Brain pericyte (primary cell): ENCODE data around the gene TALDO1.
"Not testable (repeated sequence)": the region's sequence is repeated elsewhere in the genome, so short reads cannot be mapped to it uniquely, and the experiment has no call there.

Experiments
- DNase-seq: peaks from one replicate; pipeline ENCODE4 v3.0.0-alpha.2; 2012; ENCODE audit warnings: low read depth, low spot score

TALDO1 gene

GRCh38 chr11:734541-734940 lies 12.7 kb upstream of the TALDO1 start:
- DNase-seq, result not testable (repeated sequence)

GRCh38 chr11:737366-737765 lies 9.9 kb upstream of the TALDO1 start:
- no peak for DNase-seq

GRCh38 chr11:737899-738298 lies 9.4 kb upstream of the TALDO1 start:
- DNase-seq, result not testable (repeated sequence)

GRCh38 chr11:742156-742546 lies 5.1 kb upstream of the TALDO1 start:
- DNase-seq, result no peak

- DNase-seq, result no peak
Measured at GRCh38 chr11:742571-743201, 4.6 kb upstream of the TALDO1 start.

- no peak for DNase-seq
Measured at GRCh38 chr11:745428-745827, 1.8 kb upstream of the TALDO1 start.

- DNase-seq, result no peak
Measured at GRCh38 chr11:746289-747157, 741 bp upstream of the TALDO1 start.

- DNase-seq, result no peak
Measured at GRCh38 chr11:748007-748359, 719 bp downstream of the TALDO1 start.

GRCh38 chr11:749731-750130 lies 2.5 kb downstream of the TALDO1 start:
- no peak for DNase-seq

- no peak for DNase-seq
Measured at GRCh38 chr11:760236-760635, 13.0 kb downstream of the TALDO1 start.

- no peak for DNase-seq
Measured at GRCh38 chr11:761526-762108, 14.4 kb downstream of the TALDO1 start.

- DNase-seq, result no peak
Measured at GRCh38 chr11:762421-763072, 15.3 kb downstream of the TALDO1 start.

GRCh38 chr11:763073-763463 lies 15.8 kb downstream of the TALDO1 start:
- DNase-seq, result no peak

- no peak for DNase-seq
Measured at GRCh38 chr11:763549-764321, 16.5 kb downstream of the TALDO1 start.

- DNase-seq, result no peak
Measured at GRCh38 chr11:764322-765024, 17.2 kb downstream of the TALDO1 start.

GRCh38 chr11:765025-765801 lies 17.9 kb downstream of the TALDO1 start:
- DNase-seq, result no peak

- DNase-seq, result no peak
Measured at GRCh38 chr11:765802-766091, 18.5 kb downstream of the TALDO1 start.

- no peak for DNase-seq
Measured at GRCh38 chr11:766106-766935, 19.1 kb downstream of the TALDO1 start.

GRCh38 chr11:766936-767210 lies 19.6 kb downstream of the TALDO1 start:
- DNase-seq, result no peak

GRCh38 chr11:767238-767637 lies 20.0 kb downstream of the TALDO1 start:
- no peak for DNase-seq
